Left lung (tissue), 10 donors: ENCODE data around the gene CTSW. TPM values are rescaled to one million over a fixed set of nuclear protein-coding genes. Genes with fewer than 3 reads are reported as not detected.
A peak's percentile ranks its signal among the peaks of the same experiment; 100 is the strongest.

ENCODE experiments used
- ATAC-seq: fragments of 200-7000 bp; cut with Tn5 transposase; one replicate; pipeline ENCODE4 v1.9.1; 2020; ENCODE audit warnings: moderate library complexity
- DNase-seq, 4 donors: peaks; one replicate each; pipeline ENCODE4 v3.0.0-alpha.2; 2013 to 2020
- H3K27ac ChIP-seq, 2 donors: fragments of 200-600 bp; sonication (generic) in 1 of 2; one replicate each; pipeline versions ENCODE4 v1.5.0 to v1.8.0; 2020 to 2021
- H3K27me3 ChIP-seq, 2 donors: fragments of 200-600 bp; sonication (generic) in 1 of 2; one replicate each; pipeline versions ENCODE4 v1.5.0 to v1.8.0; 2020 to 2021
- H3K36me3 ChIP-seq, 2 donors: fragments of 200-600 bp; sonication (generic) in 1 of 2; one replicate each; pipeline versions ENCODE4 v1.5.0 to v1.8.0; 2020 to 2021
- H3K4me1 ChIP-seq, 2 donors: fragments of 200-600 bp; one replicate each; pipeline ENCODE4 v1.8.0; 2021
- H3K4me3 ChIP-seq, 2 donors: fragments of 200-600 bp; sonication (generic) in 1 of 2; one replicate each; pipeline versions ENCODE4 v1.5.0 to v1.8.0; 2020 to 2021; ENCODE audit warnings: mild to moderate bottlenecking in 1 of 2
- H3K9me3 ChIP-seq, 2 donors: fragments of 200-600 bp; sonication (generic) in 1 of 2; one replicate each; pipeline versions ENCODE4 v1.5.0 to v1.8.0; 2020 to 2021
- CTCF ChIP-seq, 2 donors: fragments of 200-600 bp; sonication (generic) in 1 of 2; IDR thresholded peaks; one replicate each; pipeline versions ENCODE4 v1.5.0 to v1.8.0; 2021; ENCODE audit warnings: antibody characterized with exemption in 2 of 2
- intact Hi-C, 2 donors: fragments of 100-400 bp; cut with DNase I; formaldehyde crosslinking; loops; one replicate each; pipeline versions ENCODE4 v1.11.2 to v1.14.2; 2022
- polyA plus RNA-seq, 6 donors: library from polyadenylated mRNA; unstranded; fragments of 120-200 nt; gene quantifications; one replicate each; pipeline ENCODE4 v1.2.1, GENCODE V29; 2013; ENCODE audit not compliant: insufficient read length in 6 of 6
- total RNA-seq, 2 donors: library from RNA; stranded (reverse); fragmentation: NEBNext Ultra II Directional; extraction: Animal tissue kit (Norgen Biotek cat#: 25700); gene quantifications; one replicate each; pipeline ENCODE4 v1.2.1, GENCODE V29; 2021
- donor health status: DM: no; HTN: yes; CAD: no.
- donor health status: DM: no; HTN: no; CAD: no.

Gene CTSW
- total and polyA plus RNA-seq, 8 donors: 2.7 to 9.1 (median 5.9) TPM

GRCh38 chr11:65886826-65887722, 7.4 kb downstream of the CTSW start:
- no peaks in the 10 kb centered on the region for H3K27me3 ChIP-seq
- DNase-seq: peak in 1 of 4 donors; percentile 17
- H3K4me1 ChIP-seq: peaks cover 20 to 62% of the 10 kb centered on the region in 2 donors
- H3K9me3 ChIP-seq: no peaks in the 10 kb centered on the region
- peak overlapping the region in 1 of 2 donors; percentile 97 for H3K27ac ChIP-seq
- peaks cover 0 to 51% of the 10 kb centered on the region in 2 donors for H3K36me3 ChIP-seq
- no peak for ATAC-seq
- H3K4me3 ChIP-seq: peak overlapping the region; percentile 73 to 87
- TF ChIP-seq CTCF (IDR thresholded peaks at IDR 0.05): no peak
- intact Hi-C loops: loop anchor here in 1 of 2 donors (10.0 kb wide), 1 partner anchor 98 kb away; no protein-coding TSS in a partner anchor

- no peaks in the 10 kb centered on the region for H3K9me3 ChIP-seq
- H3K27ac ChIP-seq: peak overlapping the region; percentile 95 to 97
- H3K4me3 ChIP-seq: peak overlapping the region; percentile 73 to 87
- DNase-seq (peak in 2 of 4 donors; percentile 19 to 86), ATAC-seq (no peak)
- no peaks in the 10 kb centered on the region for H3K27me3 ChIP-seq
- TF ChIP-seq CTCF (IDR thresholded peaks at IDR 0.05): no peak
- H3K36me3 ChIP-seq: peaks cover 0 to 51% of the 10 kb centered on the region in 2 donors
- H3K4me1 ChIP-seq: peaks cover 20 to 69% of the 10 kb centered on the region in 2 donors
- intact Hi-C loops: loop anchor here in 1 of 2 donors (10.0 kb wide), 1 partner anchor 97 kb away; no protein-coding TSS in a partner anchor
These were observed 8.1 kb downstream of the CTSW start for GRCh38 chr11:65887723-65888162.

GRCh38 chr11:65888163-65888814, 8.7 kb downstream of the CTSW start, which contains the start of gene FIBP:
TSS of gene FIBP (minus strand) at chr11:65888471. CDS start at chr11:65888418, 53 bp downstream.
- TF ChIP-seq CTCF (IDR thresholded peaks at IDR 0.05): peak; percentile 64 to 95
- Histone ChIP-seq H3K9me3 (no peaks in the 10 kb centered on the region), H3K27ac (peak within 1 kb of the TSS; percentile 95 to 97), H3K4me1 (peaks cover 20 to 74% of the 10 kb centered on the region in 2 donors), H3K4me3 (peak within 1 kb of the TSS; percentile 73 to 87), H3K27me3 (no peaks in the 10 kb centered on the region), H3K36me3 (peaks cover 0 to 46% of the 10 kb centered on the region in 2 donors)
- peak; percentile 96 to 99 (median 98) for DNase-seq
- ATAC-seq: peak; percentile 86
- intact Hi-C loops: loop anchor here in 1 of 2 donors (10.0 kb wide), 1 partner anchor 97 kb away; no protein-coding TSS in a partner anchor

- DNase-seq (peak; percentile 97 to 99 (median 98)), ATAC-seq (peak; percentile 83)
- Histone ChIP-seq H3K4me3 (peak within 1 kb of the TSS; percentile 52 to 70), H3K27me3 (no peaks in the 10 kb centered on the region), H3K36me3 (peaks cover 0 to 29% of the 10 kb centered on the region in 2 donors), H3K27ac (peak within 1 kb of the TSS; percentile 95 to 97), H3K9me3 (no peaks in the 10 kb centered on the region), H3K4me1 (peaks cover 20 to 88% of the 10 kb centered on the region in 2 donors)
- TF ChIP-seq CTCF (IDR thresholded peaks at IDR 0.05): no peak
- intact Hi-C loops: no loop called here
These were observed 10.9 kb downstream of the CTSW start, which contains the start of gene CCDC85B for GRCh38 chr11:65890324-65891218. TSS of gene CCDC85B (plus strand) at chr11:65890673. CDS start at chr11:65890784, 111 bp downstream.
